NCI-H1092 (cell line): Measurements from ENCODE around the gene C1QA.
"Not testable (repeated sequence)": the region's sequence is repeated elsewhere in the genome, so short reads cannot be mapped to it uniquely, and the experiment has no call there.

Experiments
- DNase-seq: peaks from one replicate; lab custom pipeline; 2025; lab: John Stamatoyannopoulos, UW

The C1QA gene

DNA sequence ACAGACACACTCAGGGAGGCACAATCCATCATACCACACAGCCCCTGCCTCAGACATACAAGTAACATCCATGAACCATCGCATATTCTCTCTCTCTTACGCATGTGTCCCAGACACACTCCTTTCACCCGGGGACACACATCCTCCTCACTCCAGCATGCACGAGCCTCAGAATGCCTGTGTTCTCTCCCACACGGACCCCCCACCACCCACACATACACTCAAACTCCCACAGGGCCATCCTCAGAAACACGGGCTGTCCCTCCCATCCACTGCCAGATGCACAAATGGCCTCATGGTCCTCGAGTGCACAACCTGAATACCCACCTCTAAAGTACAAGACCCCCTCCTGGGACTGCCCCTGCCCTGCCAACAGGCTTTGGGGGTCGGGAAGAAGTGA lies 4.8 kb downstream of the C1QA start:
- no peak for DNase-seq

- DNase-seq: peak; percentile 70
Observed at GRCh38 chr1:22641906-22642636, 5.6 kb downstream of the C1QA start.

DNA sequence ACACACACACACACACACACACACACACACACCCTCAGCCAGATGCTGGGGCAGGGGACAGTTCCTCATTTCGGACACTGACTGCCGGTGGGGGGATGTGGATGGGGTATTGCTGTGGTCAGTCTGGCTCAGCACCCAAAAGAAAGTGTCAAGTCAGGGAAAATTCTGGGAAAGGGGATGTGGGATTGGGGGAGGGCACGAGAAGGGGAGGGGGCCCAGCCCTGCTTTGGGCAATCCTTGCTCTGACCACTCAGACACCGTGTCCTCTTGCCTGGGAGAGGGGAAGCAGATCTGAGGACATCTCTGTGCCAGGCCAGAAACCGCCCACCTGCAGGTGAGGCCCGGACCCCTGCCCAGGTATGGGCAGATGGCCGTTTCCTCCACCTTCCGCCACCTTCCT lies 7.0 kb downstream of the C1QA start, which contains the start of gene C1QC:
Gene C1QC (plus strand): TSS at position 253 of the 400 bp plus-strand sequence. CDS start 391 bp downstream, outside the sequence.
- no peak for DNase-seq

GRCh38 chr1:22643928-22644327 lies 7.5 kb downstream of the C1QA start:
- no peak for DNase-seq

GRCh38 chr1:22645931-22646330 lies 9.5 kb downstream of the C1QA start:
- no peak for DNase-seq

DNA sequence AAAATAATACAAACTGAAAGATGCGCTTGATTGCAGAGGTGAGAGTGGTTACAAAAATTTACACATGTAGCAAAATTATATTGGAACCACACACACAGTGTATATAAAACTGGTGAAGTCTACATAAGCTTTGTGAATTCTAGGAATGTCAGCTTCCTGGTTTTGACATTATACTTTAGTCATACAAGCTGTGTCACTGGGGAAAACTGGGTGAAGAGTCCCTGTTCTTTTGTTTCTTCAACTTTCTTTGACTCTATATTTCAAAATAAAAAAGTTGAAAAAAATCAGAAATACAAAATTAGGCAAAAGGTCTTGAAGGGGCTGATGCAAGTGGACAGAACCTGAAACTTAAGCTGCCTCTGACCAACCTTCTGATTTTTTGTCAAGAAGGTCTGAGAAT lies 10.0 kb downstream of the C1QA start:
- no peak for DNase-seq

GRCh38 chr1:22650089-22650693 lies 13.8 kb downstream of the C1QA start:
- no peak for DNase-seq

DNA sequence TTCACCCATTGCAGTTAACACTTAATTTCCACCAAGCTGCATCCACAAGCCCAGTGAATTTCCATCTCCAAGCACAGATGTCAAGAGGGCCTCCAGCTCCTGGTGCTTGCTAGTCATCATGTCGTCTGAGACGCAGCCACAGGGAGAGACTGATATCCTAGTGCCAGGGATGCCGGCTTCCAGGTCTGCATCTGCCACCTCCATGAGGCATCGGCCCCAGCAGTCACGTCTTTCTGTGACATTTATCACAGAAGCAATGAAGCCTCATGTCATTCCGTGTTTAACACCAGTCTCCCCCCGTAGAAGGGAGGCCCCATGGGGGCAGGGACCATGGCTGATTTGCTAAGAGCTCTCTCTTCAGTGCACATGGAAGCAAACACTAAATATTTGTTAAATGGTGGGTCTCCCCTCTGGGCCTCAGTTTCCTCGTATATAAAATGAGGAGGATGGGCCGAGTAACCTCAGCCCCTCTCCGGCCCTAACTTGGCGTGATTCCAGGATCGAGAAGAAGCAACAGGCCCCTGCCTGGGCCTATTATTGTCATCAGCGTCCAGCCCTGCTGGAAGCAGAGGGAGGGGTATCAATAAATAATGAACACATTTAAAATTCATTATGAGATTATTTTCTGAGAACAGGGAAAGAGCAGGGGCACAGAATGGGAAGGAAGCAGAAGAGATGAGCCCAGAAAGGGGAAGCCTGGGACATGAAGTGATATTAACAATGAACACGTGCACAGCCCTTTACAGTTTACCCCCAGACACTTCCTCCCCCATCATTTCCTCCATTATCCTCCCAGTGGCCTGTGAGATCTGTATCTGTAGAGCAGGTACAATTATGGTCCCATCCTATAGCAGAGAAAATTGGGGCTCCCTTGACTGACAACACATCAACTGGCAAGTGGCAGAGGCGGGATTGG lies 15.8 kb downstream of the C1QA start:
- DNase-seq: no peak

DNA sequence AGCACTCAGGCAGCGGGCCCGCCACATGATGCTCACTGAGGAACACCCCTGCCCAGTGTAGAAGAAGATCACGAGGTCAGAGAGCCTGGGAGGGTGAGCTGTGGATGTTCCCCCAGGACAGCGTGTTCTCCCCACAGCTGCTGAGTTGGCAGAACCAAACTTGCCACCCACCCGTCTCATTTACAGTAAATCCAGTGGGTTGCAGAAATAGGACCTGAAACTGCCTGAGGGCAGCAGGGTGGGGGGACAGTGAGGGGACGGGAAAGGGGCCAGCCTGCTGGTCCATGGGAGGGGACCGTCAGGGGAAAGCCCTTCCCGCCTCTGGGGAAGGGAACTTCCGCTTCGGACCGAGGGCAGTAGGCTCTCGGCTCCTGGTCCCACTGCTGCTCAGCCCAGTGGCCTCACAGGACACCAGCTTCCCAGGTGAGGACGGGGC lies 16.5 kb downstream of the C1QA start, which contains the start of gene C1QB:
Gene C1QB (plus strand): TSS at position 356 of the 436 bp plus-strand sequence. CDS start 6,227 bp downstream, outside the sequence.
- no peak for DNase-seq

GRCh38 chr1:22654692-22655091 lies 18.3 kb downstream of the C1QA start:
- no peak for DNase-seq

GRCh38 chr1:22658385-22659163 lies 22.1 kb downstream of the C1QA start:
- no peak for DNase-seq

DNA sequence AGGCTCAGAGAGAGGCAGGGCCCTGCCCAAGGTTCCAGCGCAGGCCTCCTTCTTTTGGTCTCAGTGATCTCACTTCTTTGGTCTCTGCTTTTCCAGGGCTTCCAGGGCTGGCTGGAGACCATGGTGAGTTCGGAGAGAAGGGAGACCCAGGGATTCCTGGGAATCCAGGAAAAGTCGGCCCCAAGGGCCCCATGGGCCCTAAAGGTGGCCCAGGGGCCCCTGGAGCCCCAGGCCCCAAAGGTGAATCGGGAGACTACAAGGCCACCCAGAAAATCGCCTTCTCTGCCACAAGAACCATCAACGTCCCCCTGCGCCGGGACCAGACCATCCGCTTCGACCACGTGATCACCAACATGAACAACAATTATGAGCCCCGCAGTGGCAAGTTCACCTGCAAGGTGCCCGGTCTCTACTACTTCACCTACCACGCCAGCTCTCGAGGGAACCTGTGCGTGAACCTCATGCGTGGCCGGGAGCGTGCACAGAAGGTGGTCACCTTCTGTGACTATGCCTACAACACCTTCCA lies 24.4 kb downstream of the C1QA start:
- DNase-seq: no peak

GRCh38 chr1:22661880-22662279 lies 25.5 kb downstream of the C1QA start:
- DNase-seq: no peak

DNA sequence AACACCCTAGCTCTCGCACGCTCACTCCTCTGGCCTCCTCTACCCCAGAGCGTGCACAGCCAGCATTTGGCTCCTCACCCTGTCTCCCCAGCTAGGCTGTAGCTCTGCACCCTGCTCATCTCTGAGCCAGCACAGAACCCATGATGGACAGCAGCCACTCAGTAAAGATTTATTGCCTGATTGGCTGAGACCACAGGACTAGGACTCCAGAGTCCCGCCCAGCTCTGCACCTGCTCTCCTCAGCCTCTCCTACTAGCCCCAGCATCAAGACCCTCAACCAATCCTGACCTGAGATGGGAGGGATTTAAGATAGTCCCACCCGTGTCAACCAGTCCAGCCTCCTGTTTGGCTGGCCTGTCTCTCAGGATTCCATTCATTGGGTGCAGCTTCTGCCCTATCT lies 25.9 kb downstream of the C1QA start:
- peak; percentile 21 for DNase-seq

GRCh38 chr1:22662986-22663408 lies 26.6 kb downstream of the C1QA start:
- DNase-seq: no peak

DNA sequence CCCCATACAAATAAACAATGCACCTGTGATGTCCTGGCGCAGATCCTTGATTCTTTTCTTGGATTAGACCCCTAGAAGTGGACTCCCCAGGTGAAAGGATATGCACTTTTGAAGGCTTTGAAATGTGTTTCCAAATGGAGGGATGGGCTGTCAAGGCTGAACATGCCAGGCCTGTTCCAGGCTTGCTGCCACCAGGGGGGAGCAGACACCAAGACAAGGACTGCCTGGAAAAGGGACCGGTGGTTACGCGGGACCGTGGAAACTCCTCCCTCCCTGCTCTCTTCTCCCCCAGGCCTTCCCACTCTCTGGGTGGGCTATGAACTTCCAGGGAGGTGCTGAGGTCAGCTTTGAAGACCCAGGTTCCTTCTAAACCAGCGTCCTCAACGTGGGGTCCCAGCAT lies 29.3 kb downstream of the C1QA start:
- DNase-seq: peak; percentile 35

DNA sequence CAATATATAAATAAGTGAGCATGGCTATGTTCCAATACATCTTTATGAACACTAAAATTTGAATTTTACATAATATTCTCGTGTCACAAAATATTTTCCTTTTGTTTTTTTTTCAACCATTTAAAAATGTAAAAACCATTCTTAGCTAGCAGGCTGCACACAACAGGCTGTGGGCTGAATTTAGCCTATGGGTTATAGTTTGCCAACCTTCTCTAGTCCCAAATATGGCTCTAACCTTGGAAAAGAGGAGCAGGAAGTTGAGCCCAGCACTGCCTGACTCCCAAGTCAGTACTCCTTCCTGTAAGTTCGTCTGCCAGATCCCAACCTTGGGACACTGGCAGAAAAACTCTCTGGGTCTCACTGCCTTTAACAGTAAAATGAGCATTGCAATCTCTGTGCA lies 30.0 kb downstream of the C1QA start:
- no peak for DNase-seq

GRCh38 chr1:22668840-22669239 lies 32.4 kb downstream of the C1QA start:
- DNase-seq: not testable (repeated sequence)

GRCh38 chr1:22670352-22670975 lies 34.0 kb downstream of the C1QA start:
- no peak for DNase-seq

- DNase-seq: no peak
Observed at GRCh38 chr1:22671999-22672398, 35.6 kb downstream of the C1QA start.
